Measurements from ENCODE around the gene SBNO2.

Gene SBNO2

DNA sequence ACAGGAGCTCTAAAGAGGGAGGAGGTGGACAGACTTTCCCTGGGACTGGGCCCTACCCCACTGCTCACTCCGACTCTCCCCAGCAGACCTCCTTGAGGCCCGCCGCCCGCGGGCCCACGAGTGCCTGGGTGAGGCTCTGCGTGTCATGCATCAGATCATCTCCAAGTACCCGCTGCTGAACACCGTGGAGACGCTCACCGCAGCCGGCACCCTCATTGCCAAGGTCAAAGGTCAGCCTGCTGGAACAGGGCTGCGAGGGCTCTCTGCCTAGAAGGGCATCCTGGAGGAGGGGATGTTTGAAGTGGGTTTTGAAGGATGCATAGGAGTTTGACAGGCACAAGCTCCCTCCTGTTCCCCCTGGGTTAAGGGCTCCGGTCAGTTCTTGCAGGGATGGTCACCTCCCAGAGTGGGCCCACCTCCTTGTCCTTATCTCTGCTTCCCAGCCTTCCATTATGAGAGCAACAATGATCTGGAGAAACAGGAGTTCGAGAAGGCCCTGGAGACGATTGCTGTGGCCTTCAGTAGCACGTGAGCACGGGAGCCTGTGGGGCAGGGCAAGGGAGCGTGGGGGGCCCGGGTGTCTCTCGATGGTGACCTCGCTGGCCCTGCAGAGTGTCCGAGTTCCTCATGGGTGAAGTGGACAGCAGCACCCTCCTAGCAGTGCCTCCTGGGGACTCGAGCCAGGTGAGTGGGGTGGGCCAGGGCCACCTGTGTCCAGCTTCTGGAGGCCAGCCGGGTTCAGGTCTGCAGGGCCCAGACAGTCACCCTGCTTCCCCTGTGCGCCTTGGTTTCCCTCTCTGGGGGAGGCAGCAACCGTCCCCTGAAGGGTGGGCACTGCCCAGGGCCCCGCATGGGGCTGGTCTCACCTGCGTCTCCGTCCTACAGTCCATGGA, 100.8 kb downstream of the SBNO2 start:
- no peak for DNase-seq (ENCODE audit: low read depth in 2 of 2)

DNA sequence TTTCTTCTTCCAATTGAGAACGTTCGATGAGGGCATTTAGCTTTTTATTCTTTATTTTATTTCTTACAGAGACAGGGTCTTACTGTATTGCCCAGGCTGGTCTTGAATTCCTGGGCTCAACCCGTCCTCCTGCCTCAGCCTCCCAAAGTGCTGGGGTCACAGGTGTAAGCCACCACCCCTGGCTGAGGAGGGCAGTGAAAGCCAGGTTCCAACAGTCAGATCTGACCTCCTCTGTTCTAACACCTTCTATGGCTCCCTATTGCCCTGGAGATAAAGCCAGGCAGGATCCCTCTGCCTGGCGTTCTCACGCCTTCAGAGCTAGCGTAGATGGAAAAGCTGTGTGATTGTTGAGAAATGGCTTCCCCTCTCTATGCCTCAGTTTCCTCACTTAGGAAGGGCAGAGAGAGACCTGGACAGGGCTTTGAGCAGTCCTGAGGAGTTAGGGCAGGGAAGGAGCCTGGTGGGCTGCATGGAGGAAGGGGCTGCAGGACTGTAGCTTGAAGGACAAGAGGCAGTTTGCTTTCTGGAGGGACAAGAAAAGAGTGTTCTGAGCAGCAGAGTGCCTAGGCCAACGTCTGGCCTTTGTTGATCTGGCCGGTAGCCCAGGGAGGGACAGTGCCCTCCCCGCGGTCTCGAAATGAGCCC, 101.6 kb downstream of the SBNO2 start:
- no peak for DNase-seq (ENCODE audit: low read depth in 2 of 2)

DNA sequence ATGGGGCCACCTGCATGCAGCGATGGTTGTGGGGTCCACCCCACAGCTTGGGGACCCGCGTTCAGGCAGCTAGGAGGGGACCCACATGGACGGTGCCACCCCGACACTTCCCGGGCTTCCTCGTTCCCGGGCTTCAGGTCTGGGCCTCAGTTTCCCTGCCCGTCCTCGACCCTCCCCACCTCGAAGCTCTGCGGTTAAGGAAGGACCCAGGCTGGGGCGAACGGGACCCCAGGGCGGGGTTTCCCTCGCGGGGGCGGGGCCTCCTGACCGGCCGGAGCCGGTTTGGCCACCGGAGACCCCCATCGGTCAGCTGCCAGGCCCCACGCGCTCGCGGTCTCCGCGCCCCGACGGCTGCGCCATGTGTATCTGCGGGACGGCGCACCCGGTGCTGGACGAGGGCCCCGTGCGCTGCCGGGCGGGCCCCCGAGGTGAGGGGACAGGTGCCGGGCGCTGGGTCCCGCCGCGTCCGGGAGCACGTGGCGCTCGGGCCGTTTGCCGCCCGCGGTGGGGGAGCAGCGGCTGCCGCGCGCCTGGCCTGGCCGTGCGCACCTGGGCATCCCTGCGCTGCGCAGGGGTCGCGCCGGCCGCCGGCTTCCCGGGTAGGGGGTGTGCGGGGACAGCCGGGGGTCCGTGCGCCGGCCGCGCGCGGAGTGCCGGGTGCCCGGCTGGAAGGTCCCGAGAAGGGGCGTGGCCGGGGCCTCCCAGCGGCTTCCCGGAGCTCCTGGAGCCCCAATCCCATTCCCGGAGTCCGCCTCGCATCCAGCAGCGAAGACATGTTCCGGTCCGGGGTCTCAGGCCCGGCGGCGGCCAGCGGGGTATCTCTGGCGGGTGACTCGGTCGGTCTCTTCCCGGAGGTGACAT, 102.9 kb downstream of the SBNO2 start:
- no peak for DNase-seq (ENCODE audit: low read depth in 2 of 2)

DNA sequence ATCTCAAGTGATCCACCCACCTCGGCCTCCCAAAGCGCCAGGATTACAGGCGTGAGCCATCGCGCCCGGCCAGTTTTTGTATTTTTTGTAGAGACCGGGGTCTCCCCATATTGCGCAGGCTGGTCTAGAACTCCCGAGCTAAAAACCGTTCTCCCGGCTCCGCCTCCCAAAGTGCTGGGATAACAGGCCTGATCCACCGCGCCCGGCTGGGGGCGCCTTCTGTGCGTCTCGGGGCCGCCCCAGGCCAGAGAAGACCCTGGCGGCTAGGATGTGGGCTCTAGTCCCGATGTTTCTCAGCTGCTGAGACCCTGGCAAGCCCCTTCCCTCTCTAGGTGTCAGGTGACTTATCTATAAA, 103.5 kb downstream of the SBNO2 start:
- no peak for DNase-seq (ENCODE audit: low read depth in 2 of 2)

DNA sequence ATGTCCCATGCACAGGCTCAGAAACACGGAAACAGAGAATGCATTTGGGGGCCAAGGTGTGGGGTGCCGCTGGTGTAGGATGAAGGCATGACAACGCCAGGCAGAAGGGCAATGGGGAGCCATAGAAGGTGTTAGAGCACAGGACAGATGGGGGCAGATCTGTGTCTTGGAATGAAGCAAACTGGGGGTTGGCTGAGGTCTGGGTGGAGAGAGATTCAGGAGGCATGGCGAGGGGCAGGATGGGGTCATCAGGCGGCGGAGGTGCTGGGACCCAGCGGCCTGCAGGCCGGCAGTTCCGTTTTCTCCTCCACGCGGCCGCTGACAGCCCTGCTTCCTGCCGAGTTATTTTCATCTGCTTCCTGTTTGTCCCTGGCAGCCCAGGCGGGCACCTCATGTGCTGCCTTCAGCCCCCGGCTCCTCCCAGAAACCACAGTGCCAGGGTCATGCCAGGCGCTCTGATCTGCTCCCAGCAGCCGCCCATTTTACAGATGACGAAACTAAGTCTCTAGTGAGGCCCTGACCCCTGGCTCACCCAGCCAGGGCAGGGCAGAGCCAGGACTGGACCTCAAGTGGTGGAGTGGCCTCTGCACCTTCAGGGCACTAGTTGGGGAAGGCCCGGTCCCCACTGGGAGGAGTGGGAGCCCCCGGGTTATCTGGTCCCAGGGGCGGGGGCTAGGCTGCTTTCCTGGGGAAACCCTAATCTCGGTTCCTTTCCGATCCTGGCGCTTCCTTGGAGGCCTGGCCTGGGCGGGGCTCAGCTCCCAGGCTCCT, 104.9 kb downstream of the SBNO2 start:
- no peak for DNase-seq (ENCODE audit: low read depth in 2 of 2)

DNA sequence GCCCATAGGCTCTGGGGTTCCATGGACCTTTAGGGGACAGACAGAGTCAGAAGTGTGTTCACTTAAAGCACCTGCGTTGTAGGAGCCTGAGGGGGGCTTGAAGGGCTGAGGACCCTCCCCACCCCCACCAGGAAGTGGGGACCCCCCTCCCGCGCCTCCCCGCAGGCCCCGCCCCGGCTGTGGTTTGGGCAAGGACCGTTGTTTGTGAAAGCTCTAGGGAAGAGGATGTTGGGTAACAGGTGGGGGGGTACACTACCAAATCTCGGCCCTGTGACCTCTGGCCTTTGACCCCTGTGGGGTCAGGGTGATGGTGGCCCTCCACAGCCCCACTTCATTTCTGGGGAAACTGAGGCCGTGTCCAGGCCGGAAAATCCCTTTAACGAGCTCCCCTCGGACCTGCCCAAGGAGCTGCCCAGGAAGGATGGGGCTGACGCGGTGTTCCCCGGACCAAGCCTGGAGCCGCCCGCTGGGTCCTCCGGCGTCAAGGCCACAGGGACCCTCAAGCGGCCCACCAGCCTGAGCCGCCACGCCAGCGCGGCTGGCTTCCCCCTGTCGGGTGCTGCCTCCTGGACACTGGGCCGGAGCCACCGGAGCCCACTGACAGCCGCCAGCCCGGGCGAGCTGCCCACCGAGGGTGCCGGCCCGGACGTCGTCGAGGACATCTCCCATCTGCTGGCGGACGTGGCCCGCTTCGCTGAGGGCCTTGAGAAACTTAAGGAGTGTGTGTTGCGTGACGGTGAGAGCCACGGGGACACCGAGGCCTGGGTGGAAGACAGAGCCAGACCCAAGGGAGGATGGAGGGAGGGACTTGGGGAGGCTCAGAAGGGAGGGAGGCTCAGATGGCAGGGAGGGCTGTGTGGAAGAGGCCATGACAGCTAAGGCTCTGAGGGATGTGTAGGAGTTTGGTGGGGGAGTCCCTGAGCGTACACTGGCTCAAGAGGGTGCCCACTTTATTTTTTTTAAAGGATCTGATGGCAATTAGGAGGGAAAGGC, 105.8 kb downstream of the SBNO2 start:
- no peak for DNase-seq (ENCODE audit: low read depth in 2 of 2)

DNA sequence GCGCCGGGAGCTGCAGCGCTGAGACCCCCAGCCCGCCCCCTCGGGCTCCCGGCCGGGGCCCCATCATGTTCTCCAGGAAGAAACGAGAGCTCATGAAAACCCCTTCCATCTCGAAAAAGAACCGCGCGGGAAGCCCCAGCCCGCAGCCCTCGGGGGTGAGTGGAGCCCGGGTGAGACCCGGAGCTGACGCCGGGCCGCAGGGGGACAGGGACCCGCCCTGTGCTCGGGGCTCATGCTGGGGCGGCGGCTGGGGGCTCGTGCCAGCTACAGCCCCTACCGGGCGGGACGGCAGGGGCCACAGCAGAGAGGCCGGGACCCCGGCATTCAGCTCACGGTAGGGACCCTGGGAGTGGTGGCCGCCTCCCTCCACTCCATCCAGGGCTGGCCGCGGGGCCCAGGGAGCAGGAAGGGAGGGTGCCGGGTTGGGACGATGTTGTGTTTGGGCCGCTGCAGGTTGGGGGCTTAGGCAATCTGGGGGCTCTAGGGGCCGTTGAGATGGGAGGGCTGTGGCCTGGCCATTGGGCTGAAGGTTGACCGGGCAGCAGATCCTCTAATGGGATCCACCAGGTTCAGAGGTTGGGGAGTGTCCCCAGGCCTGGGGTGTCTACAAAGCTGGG, 106.6 kb downstream of the SBNO2 start:
- no peak for DNase-seq (ENCODE audit: low read depth in 2 of 2)

DNA sequence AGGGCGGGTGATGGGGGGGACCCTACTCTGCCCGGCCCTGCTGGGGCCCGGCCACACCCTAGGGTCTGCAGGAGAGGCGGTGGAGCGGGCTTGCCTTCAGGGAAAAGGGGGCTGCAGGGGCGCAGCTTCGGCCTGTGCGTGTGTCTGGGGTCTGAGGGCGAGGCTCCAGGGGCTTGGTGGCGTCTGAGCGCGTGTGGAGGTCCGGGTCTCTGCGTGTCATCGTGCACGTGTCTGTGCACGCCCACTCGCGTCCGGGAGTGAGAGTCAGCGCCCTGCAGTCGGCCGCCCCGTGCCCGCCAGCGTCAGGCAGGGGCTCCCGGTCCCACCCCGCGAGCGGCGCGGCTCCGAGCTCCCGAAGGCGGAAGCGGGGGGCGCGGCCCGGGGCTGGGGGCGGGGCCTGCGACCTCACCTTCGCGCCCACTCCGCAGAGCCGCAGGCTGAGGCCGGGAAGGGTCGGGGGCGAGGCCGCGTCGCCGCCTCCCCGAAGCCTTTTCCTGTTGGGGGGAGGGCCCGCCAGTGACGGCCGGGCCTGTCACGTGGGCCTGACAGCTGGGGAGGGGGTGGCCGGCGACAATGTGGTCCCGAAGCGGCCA, 107.2 kb downstream of the SBNO2 start, which contains the start of gene ARHGAP45:
TSS of gene ARHGAP45 (plus strand) at position 420 of the 593 bp plus-strand sequence. CDS start 239 bp downstream, outside the sequence.
- DNase-seq (ENCODE audit: low read depth in 2 of 2), result no peak

DNA sequence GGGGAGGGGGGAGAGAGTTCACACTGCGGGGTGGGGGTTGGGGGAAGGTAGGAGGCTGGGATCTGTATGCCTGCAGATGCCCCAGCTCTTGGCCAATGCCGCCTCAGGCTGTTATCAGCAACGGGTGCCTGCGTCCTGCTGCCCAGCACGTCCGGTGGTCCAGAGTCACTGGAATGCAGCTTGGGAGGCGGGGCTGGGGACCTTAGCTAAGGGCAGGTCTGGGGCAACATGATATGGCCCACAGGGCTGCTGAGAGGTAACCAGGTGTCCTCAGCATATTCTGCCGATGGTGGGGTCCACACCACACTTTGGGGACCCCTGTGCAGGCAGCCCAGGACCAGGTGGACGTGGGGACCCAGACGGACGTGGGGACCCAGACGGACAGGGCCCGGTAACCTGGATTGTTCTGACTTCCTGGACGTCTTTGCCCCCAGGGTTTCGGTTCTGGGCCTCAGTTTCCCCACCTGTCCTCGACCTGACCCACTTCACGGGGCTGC, 107.8 kb downstream of the SBNO2 start:
- DNase-seq (ENCODE audit: low read depth in 2 of 2), result no peak

DNA sequence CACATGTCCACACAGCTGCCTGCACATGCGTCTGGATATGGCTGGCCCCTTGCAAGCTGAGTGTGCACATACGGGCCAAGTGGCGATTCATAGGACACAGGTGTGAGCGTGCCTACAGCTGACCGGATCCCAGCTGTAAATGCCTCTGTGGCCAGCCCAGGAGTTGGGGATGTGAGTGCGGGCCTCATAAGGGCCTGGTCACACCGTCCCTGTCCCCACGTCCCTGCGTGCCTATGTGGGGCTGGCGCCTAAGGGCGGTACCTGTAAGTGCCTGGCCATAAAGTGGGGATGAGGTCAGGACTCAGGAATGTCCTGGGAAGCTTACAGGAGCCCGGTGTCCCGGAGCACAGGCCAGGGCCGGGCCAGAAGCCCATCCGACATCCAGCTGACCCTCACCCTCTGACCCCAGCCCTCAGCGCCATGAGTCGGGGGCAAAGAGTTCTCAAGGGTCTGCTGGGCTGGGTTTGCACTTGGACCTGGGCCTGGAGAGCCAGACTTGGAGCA, 108.4 kb downstream of the SBNO2 start:
- DNase-seq (ENCODE audit: low read depth in 2 of 2), result no peak

DNA sequence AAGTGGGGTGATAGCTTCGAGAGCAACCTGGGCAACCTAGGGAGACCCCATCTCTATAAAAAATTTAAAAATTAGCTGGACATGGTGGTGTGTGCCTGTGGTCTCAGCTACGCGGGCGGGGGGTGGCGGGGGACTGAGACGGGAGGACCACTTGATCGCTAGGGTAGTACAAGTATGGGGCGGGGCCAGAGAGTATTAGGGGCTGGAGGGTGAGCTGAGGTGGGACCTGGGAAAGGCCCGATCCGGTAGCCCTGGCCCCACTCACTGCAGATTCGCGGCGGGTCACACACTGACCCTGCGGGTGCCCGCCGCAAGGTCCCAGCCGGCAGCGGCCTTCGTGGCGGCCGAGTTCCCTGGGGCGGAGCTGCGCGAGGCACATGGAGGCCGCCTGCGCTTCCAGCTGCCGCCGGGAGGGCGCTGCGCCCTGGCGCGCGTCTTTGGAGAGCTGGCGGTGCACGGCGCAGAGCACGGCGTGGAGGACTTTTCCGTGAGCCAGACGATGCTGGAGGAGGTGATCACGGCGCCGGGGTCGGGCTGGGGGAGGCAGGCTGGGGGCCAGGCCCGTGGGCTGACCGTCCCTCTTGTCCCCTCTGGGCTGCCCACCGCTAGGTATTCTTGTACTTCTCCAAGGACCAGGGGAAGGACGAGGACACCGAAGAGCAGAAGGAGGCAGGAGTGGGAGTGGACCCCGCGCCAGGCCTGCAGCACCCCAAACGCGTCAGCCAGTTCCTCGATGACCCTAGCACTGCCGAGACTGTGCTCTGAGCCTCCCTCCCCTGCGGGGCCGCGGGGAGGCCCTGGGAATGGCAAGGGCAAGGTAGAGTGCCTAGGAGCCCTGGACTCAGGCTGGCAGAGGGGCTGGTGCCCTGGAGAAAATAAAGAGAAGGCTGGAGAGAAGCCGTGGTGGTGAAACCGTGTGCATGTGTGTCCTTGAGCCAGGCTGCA, 109.1 kb downstream of the SBNO2 start:
- no peak for DNase-seq (ENCODE audit: low read depth in 2 of 2)

DNA sequence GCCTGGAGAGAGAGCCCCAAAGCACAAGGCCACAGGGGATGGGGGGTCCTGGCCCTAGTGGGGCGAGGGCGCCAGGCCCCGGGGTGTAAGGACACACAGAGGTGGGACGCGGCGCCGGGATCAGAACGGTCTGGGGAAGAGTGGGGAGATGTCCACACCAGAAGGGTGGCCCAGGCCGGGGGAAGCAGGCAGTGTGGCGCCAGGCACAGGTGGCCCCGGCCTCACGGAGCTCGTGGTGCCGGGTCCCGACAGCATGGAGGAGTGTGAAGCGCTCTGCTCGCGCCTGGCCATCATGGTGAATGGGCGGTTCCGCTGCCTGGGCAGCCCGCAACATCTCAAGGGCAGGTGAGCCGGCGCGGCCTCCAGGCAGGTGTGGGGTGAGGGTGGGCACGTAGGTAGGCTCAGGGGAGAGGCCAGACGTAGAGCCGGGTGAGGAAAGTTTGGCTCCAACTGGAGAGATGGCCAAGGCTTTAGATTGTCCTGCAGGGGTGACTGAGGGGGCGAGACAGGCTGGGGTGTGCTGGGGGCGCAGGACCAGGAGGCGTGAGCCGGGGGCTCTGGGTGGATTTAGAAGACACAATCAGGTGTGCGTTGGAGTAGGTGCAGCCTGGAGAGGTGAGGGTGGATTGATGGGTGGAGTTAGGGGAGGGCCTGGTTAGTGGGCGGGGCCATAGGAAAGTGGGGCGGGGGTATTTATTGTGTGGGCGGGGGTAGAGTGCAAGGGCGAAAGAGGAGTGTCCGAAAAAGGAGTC, 110.0 kb downstream of the SBNO2 start:
- DNase-seq (ENCODE audit: low read depth in 2 of 2), result no peak

DNA sequence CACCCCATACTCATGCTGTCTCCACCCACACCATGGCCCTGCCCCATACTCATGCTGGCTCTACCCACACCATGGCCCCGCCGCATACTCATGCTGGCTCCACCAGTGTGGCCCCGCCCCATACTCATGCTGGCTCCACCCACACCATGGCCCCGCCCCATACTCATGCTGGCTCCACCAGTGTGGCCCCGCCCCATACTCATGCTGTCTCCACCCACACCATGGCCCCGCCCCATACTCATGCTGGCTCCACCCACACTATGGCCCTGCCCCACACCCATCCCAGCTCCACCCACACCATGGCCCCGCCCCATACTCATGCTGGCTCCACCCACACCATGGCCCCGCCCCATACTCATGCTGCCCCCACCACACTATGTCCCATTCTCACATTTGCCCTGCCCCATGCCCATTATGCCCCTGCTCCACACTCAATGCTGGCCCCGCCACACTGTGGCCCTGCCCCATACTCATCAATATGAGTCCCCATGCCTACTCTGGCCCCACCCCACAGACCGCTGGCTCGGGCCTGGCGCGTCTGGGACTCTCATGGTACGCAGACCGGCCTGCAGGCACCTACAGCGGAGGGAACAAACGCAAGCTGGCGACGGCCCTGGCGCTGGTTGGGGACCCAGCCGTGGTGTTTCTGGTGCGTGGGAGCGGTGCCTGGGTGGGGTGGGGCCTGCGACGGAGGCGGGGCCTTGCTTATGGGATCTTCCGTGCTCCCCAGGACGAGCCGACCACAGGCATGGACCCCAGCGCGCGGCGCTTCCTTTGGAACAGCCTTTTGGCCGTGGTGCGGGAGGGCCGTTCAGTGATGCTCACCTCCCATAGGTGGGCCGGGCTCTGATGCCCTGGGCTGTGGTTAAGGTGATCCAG, 110.8 kb downstream of the SBNO2 start:
- no peak for DNase-seq (ENCODE audit: low read depth in 2 of 2)

DNA sequence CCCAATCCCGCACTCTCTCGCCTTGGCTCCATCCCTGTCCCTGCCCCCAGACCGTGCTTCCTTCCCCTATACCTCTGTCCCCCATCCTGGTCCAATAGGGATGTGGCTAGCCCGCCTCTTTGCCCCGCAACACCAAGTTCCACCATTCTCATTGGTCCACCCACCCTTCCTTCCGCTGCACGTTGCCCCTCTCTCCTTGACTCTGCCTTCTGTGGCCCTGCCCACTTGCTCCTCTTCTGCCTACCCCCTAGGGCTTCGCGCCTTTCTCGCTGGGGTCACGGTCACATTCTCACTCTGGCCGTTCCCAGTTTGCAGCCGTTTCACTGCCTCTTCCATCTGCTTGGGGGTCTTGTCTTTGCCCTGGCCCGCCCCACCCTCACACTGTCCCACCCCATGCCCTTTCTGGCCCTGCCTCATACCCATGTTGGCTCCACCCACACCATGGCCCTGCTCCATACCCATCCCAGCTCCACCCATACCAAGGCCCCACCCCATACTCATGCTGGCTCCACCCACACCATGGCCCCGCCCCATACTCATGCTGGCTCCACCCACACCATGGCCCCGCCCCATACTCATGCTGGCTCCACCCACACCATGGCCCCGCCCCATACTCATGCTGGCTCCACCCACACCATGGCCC, 111.6 kb downstream of the SBNO2 start:
- no peak for DNase-seq (ENCODE audit: low read depth in 2 of 2)

DNA sequence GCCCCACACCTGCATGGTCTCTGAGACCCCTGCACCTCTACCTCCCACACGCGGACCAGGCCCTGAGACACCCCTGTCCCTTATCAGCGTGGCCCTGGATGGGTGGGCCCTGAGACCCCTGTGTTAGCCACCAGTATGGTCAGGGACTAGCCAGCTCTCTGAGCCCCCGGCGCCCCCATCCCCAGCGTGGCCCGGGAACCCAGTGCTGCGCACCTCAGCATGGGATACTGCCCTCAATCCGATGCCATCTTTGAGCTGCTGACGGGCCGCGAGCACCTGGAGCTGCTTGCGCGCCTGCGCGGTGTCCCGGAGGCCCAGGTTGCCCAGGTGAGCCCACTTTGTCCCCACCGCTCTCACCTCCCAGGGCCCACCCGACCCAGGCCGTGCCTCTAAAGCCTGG, 112.1 kb downstream of the SBNO2 start:
- DNase-seq (ENCODE audit: low read depth in 2 of 2), result no peak

DNA sequence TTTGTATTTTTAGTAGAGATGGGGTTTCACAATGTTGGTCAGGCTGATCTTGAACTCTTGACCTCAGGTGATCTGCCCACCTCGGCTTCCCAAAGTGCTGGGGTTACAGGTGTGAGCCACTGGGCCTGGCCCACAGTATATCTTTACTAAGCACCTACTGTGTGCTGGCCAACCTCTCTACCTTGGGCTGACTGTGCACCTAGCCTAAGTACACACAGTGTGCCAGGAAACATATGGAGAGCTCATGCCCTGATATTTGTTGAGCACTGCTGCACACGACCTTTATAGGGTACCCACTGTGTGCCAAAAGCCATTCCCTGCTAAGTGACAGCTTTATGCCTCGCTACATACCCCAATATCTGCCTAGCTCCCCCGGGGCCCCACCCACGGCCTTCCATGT, 113.4 kb downstream of the SBNO2 start:
- no peak for DNase-seq (ENCODE audit: low read depth in 2 of 2)

Data from fibroblast of skin of left biceps (primary cell).